Measurements from ENCODE around the gene FOSL1.

FOSL1 gene

GRCh38 chr11:65863889-65864705, 36.1 kb downstream of the FOSL1 start:
- no peak for DNase-seq (ENCODE audit: low read depth in 2 of 2)

GRCh38 chr11:65862941-65863888, 37.0 kb downstream of the FOSL1 start:
- no peak for DNase-seq (ENCODE audit: low read depth in 2 of 2)

- DNase-seq (ENCODE audit: low read depth in 2 of 2) = no peak
Observed at GRCh38 chr11:65862191-65862735, 37.9 kb downstream of the FOSL1 start.

- no peak for DNase-seq (ENCODE audit: low read depth in 2 of 2)
Observed at GRCh38 chr11:65861533-65862183, 38.5 kb downstream of the FOSL1 start.

- no peak for DNase-seq (ENCODE audit: low read depth in 2 of 2)
Observed at GRCh38 chr11:65861165-65861505, 39.1 kb downstream of the FOSL1 start.

- DNase-seq (ENCODE audit: low read depth in 2 of 2) = peak; percentile 93
Observed at GRCh38 chr11:65860278-65861164, 39.7 kb downstream of the FOSL1 start, which contains the start of gene MUS81. MUS81 (plus strand) TSS chr11:65860433; CDS start chr11:65860754, 321 bp downstream.

- no peak for DNase-seq (ENCODE audit: low read depth in 2 of 2)
Observed at GRCh38 chr11:65859812-65860277, 40.3 kb downstream of the FOSL1 start.

- peak; percentile 96 to 99 for DNase-seq (ENCODE audit: low read depth in 2 of 2)
Observed at GRCh38 chr11:65859095-65859811, 40.9 kb downstream of the FOSL1 start.

GRCh38 chr11:65858681-65859087, 41.5 kb downstream of the FOSL1 start:
- no peak for DNase-seq (ENCODE audit: low read depth in 2 of 2)

GRCh38 chr11:65857853-65858680, 42.1 kb downstream of the FOSL1 start, which contains the start of gene CFL1:
CFL1 (minus strand) TSS chr11:65858180; CDS start chr11:65858099, 81 bp downstream.
- peak; percentile 92 to 98 for DNase-seq (ENCODE audit: low read depth in 2 of 2)

GRCh38 chr11:65857500-65857852, 42.7 kb downstream of the FOSL1 start:
- DNase-seq (ENCODE audit: low read depth in 2 of 2) = peak in 1 of 2 donors; percentile 61

GRCh38 chr11:65856689-65857499, 43.3 kb downstream of the FOSL1 start:
- peak; percentile 72 to 81 for DNase-seq (ENCODE audit: low read depth in 2 of 2)

- DNase-seq (ENCODE audit: low read depth in 2 of 2) = no peak
Observed at GRCh38 chr11:65855927-65856363, 44.2 kb downstream of the FOSL1 start.

- no peak for DNase-seq (ENCODE audit: low read depth in 2 of 2)
Observed at GRCh38 chr11:65854852-65855837, 45.0 kb downstream of the FOSL1 start.

GRCh38 chr11:65854161-65854592, 46.0 kb downstream of the FOSL1 start:
- DNase-seq (ENCODE audit: low read depth in 2 of 2) = no peak

GRCh38 chr11:65853246-65853979, 46.8 kb downstream of the FOSL1 start:
- no peak for DNase-seq (ENCODE audit: low read depth in 2 of 2)

All from stimulated activated CD8-positive, alpha-beta memory T cell treated with anti-CD3 and anti-CD28 coated beads, Interleukin-7, amount 100 ng/mL, for 4 hours (primary cell).